Heart left ventricle (tissue), 16 donors: Measurements from ENCODE around the gene CUTA. TPM values are rescaled to one million over a fixed set of nuclear protein-coding genes. Genes with fewer than 3 reads are reported as not detected.

Experiments used
- ATAC-seq, 4 donors: fragments of 200-7000 bp; cut with Tn5 transposase; one replicate each; pipeline ENCODE4 v1.9.1; 2020 to 2022; ENCODE audit warnings: moderate library complexity in 4 of 4, mild to moderate bottlenecking in 3 of 4, moderate number of reproducible peaks in 1 of 4
- DNase-seq, 5 donors: peaks; one replicate each; pipeline ENCODE4 v3.0.0-alpha.2; 2020
- H3K27ac ChIP-seq, 12 donors: fragments of 200-600 bp; sonication (generic) in 4 of 12; one replicate each; pipeline versions ENCODE4 v1.5.0 to v1.8.0; 2016 to 2022; ENCODE audit warnings: mild to moderate bottlenecking in 2 of 12
- H3K27me3 ChIP-seq, 9 donors: fragments of 200-600 bp; sonication (generic) in 2 of 9; one replicate each; pipeline versions ENCODE4 v1.5.1 to v1.8.0; 2016 to 2022; ENCODE audit warnings: mild to moderate bottlenecking in 3 of 9
- H3K36me3 ChIP-seq, 9 donors: fragments of 200-600 bp; sonication (generic) in 2 of 9; one replicate each; pipeline versions ENCODE4 v1.5.0 to v1.8.0; 2018 to 2022; ENCODE audit warnings: mild to moderate bottlenecking in 2 of 9
- H3K4me1 ChIP-seq, 12 donors: fragments of 200-600 bp; sonication (generic) in 4 of 12; one replicate each; pipeline versions ENCODE4 v1.5.0 to v1.8.0; 2016 to 2022; ENCODE audit warnings: mild to moderate bottlenecking in 3 of 12
- H3K4me3 ChIP-seq, 12 donors: fragments of 200-600 bp; sonication (generic) in 4 of 12; one replicate each; pipeline versions ENCODE4 v1.5.0 to v1.8.0; 2017 to 2022; ENCODE audit warnings: mild to moderate bottlenecking in 9 of 12, moderate library complexity in 4 of 12
- H3K9me3 ChIP-seq, 12 donors: fragments of 200-600 bp; sonication (generic) in 4 of 12; one replicate each; pipeline versions ENCODE4 v1.5.0 to v1.8.0; 2016 to 2022; ENCODE audit warnings: mild to moderate bottlenecking in 1 of 12
- CTCF ChIP-seq, 12 donors: fragments of 200-600 bp; sonication (generic) in 4 of 12; IDR thresholded peaks; one replicate each; pipeline versions ENCODE4 v1.5.0 to v1.8.0; 2018 to 2022; ENCODE audit warnings: antibody characterized with exemption in 12 of 12, mild to moderate bottlenecking in 5 of 12
- POLR2A ChIP-seq, 2 donors: fragments of 450-650 bp; IDR thresholded peaks; one replicate each; pipeline ENCODE4 v1.6.1; 2017; ENCODE audit warnings: antibody characterized with exemption in 2 of 2, mild to moderate bottlenecking in 2 of 2, moderate library complexity in 2 of 2
- WGBS, 4 donors: extraction: QIAGEN DNeasy Blood & Tissue Kit in 2 of 4; methylation state at CpG; one replicate each; pipeline versions ENCODE4 v1.1.5 to v1.1.7; 2013 to 2018; 5-methylcytosine and 5-hydroxymethylcytosine counted together
- intact Hi-C, 10 donors: fragments of 100-400 bp; cut with DNase I; formaldehyde crosslinking; loops; one replicate each; pipeline versions ENCODE4 v1.11.1 to v1.14.2; 2022
- polyA plus RNA-seq, 2 donors: library from polyadenylated mRNA; stranded (reverse); fragments of 200-250 nt; gene quantifications; one replicate each; pipeline ENCODE4 v1.2.3, GENCODE V29; 2013
- total RNA-seq, 9 donors: library from RNA; depleted of rRNA in 2 of 9; stranded (reverse); fragments of >200 nt in 2 of 9; fragmentation: NEBNext Ultra II Directional in 3 of 9; extraction: Animal tissue kit (Norgen Biotek cat#: 25700) in 3 of 9; gene quantifications; one replicate each; pipeline versions ENCODE4 v1.1.0 to v1.2.4, GENCODE V29; 2016 to 2023
- donor health status: ischemic (EF 13 %, LVEDD 7.1; RV severe dilation, severe dysfunction).
- donor health status: healthy with polysubstance abuse.
- donor health status: DM: no; HTN: yes; CAD: no.
- donor health status: DM: no; HTN: no; CAD: no.
- donor health status: ischemic (EF 25% LVEDD 6.9; RV normal size, moderate dysfunction).
- donor health status: ischemic (EF 25% LVEDD 5.7; RV mildly dilated, moderate dysfunction).
- donor health status: healthy.
- donor health status: DM: yes; HTN: yes; CAD: no.
- donor health status: ischemic (EF 35%, LVEDD 5.7; RV mildly dilated, moderate dysfunction).
- donor health status: nonischemic (EF 11% LVEDD 7.7; RV severe dilation, severe dysfunction).
- donor health status: DM: yes; HTN: yes; CAD: no.
- donor health status: PGD.
- donor health status: ischemic (EF 29% LVEDD 5.4; RV normal size, mild dysfunction).
- donor health status: nonischemic (EF 23%, LVEDD 6.1; RV moderate dilation, normal function).

CUTA gene
- total and polyA plus RNA-seq, 11 donors: 99.3 to 142 (median 128) TPM

DNA sequence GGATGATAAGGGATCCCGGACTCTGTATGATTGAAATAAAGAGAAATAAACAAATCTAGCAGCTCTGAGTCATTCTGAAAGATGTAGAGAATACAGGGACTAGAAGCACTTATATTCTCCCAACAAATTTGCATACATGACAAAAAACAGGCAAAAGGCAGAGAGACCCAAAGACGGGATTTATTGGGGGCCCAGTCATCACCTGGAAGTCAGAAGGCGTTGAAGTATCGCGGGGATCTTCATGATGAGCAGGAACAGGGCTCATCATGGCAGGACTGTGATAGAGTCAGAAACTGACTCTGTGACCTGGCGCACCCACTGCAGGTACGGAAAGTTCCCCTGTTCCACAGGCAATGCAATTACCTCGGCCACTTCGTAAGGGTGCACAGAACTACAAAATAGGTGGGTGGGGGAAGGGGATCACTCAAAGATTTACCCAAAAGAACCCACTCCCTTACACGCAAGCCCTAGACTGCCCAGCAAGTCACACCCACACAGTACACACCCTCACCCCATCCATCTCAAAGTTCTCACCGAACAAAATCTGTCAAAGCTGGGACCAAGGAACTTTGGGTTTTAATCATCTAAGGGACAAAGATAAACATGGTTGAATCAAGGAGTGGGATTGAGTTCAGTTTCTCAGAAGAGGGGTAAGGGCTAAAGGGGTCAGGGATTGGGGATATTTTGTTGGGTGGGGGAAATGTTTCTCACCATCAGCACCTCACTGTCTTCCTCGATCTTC lies 1.4 kb downstream of the CUTA start:
- peaks cover 6 to 54% (median 40%) of the 10 kb centered on the region in 12 donors for H3K4me1 ChIP-seq
- H3K27ac ChIP-seq: peak overlapping the region in 8 of 12 donors; percentile 71 to 97 (median 93)
- H3K9me3 ChIP-seq: no peaks in the 10 kb centered on the region
- peak overlapping the region in 9 of 12 donors; percentile 64 to 80 (median 66) for H3K4me3 ChIP-seq
- TF ChIP-seq POLR2A (IDR thresholded peaks at IDR 0.05) (no peak), CTCF (IDR thresholded peaks at IDR 0.05) (no peak)
- no peak for DNase-seq
- 63 to 70% (median 66%) methylated on average over 12 of the region's 12 CpGs for WGBS, 4 donors
- H3K36me3 ChIP-seq: peaks cover 0 to 49% (median 46%) of the 10 kb centered on the region in 9 donors
- ATAC-seq: no peak
- intact Hi-C loops: loop anchor here in 2 of 10 donors (10.0 kb wide), 1 partner anchor 158 kb away; no protein-coding TSS in a partner anchor
- H3K27me3 ChIP-seq: no peaks in the 10 kb centered on the region

GRCh38 chr6:33415831-33416230 lies 2.1 kb downstream of the CUTA start:
- H3K27me3 ChIP-seq: no peaks in the 10 kb centered on the region
- ATAC-seq: no peak
- TF ChIP-seq POLR2A (IDR thresholded peaks at IDR 0.05) (no peak), CTCF (IDR thresholded peaks at IDR 0.05) (no peak)
- no peak for DNase-seq
- 72 to 77% (median 77%) methylated on average over 6 to 9 of the region's 9 CpGs for WGBS, 4 donors
- H3K9me3 ChIP-seq: no peaks in the 10 kb centered on the region
- no peak overlapping the region for H3K4me3 ChIP-seq
- H3K36me3 ChIP-seq: peaks cover 0 to 49% (median 46%) of the 10 kb centered on the region in 9 donors
- H3K4me1 ChIP-seq: peaks cover 6 to 56% (median 41%) of the 10 kb centered on the region in 12 donors
- intact Hi-C loops: loop anchor here in 2 of 10 donors (10.0 kb wide), 1 partner anchor 159 kb away; no protein-coding TSS in a partner anchor
- H3K27ac ChIP-seq: peak overlapping the region in 1 of 12 donors; percentile 10

- no peaks in the 10 kb centered on the region for H3K9me3 ChIP-seq
- no peak overlapping the region for H3K27ac ChIP-seq
- H3K4me3 ChIP-seq: no peak overlapping the region
- ATAC-seq (no peak), DNase-seq (no peak)
- WGBS, 4 donors: 69 to 76% (median 71%) methylated on average over 12 of the region's 12 CpGs
- intact Hi-C loops: loop anchor here in 3 of 10 donors (5.0 to 10.0 kb wide), 2 partner anchors 160 to 212 kb away; partner anchors contain the start of genes HSD17B8 (in 1 of the 3), RXRB (in 1 of the 3) and SLC39A7 (in 1 of the 3)
- TF ChIP-seq CTCF (IDR thresholded peaks at IDR 0.05): peak in 4 of 12 donors; percentile 20 to 30 (median 24)
- TF ChIP-seq POLR2A (IDR thresholded peaks at IDR 0.05): no peak
- H3K4me1 ChIP-seq: peaks cover 6 to 55% (median 42%) of the 10 kb centered on the region in 12 donors
- H3K36me3 ChIP-seq: peaks cover 0 to 49% (median 46%) of the 10 kb centered on the region in 9 donors
- H3K27me3 ChIP-seq: no peaks in the 10 kb centered on the region
Observed at GRCh38 chr6:33414592-33415271, 3.2 kb downstream of the CUTA start.
